Astrocyte of the spinal cord (primary cell): ENCODE results near the gene ZNF892.

Experiments
- DNase-seq: peaks from one replicate; pipeline ENCODE4 v3.0.0; 2011; ENCODE audit warnings: low read depth, low spot score
- H3K4me3 ChIP-seq: 2 replicates; pipeline ENCODE4 v1.5.1; 2011; ENCODE audit warnings: low read depth, mild to moderate bottlenecking, low read length, moderate library complexity
- in situ Hi-C: cut with HindIII; loops from 2 replicates; pipeline ENCODE4 v1.10.0; 2017; ENCODE audit warnings: low sequenced_read_pairs
- TF ChIP-seq, protein P1 (sequence below): IDR thresholded peaks from 2 replicates; pipeline ENCODE4 v1.5.1; 2012; ENCODE audit warnings: low read depth, mild to moderate bottlenecking, low read length, inconsistent platforms

Gene ZNF892

GRCh38 chr2:95215018-95215612 lies 7.8 kb downstream of the ZNF892 start:
- DNase-seq = no peak
- TF ChIP-seq, protein P1, sequence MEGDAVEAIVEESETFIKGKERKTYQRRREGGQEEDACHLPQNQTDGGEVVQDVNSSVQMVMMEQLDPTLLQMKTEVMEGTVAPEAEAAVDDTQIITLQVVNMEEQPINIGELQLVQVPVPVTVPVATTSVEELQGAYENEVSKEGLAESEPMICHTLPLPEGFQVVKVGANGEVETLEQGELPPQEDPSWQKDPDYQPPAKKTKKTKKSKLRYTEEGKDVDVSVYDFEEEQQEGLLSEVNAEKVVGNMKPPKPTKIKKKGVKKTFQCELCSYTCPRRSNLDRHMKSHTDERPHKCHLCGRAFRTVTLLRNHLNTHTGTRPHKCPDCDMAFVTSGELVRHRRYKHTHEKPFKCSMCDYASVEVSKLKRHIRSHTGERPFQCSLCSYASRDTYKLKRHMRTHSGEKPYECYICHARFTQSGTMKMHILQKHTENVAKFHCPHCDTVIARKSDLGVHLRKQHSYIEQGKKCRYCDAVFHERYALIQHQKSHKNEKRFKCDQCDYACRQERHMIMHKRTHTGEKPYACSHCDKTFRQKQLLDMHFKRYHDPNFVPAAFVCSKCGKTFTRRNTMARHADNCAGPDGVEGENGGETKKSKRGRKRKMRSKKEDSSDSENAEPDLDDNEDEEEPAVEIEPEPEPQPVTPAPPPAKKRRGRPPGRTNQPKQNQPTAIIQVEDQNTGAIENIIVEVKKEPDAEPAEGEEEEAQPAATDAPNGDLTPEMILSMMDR = no peak
- H3K4me3 ChIP-seq = no peak overlapping the region
- in situ Hi-C loops = no loop called here

DNA sequence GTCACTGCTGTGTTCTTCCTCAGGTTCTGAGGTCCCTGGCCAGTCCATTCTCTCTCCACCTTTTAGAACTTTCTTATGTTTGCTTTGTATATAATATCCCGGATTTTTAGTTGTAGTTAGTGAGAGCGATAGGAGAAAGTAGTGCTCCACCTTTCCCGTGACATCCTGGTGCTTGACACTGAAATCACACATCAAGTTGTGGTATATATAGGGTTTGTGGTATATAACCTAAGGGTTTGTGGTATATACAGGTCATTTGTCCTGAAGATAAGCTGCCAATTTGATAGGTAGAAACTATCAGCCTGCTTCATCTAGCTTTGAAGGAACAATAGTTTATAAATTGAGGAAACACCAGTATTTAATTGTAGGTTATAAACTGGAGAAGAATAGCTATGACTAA lies 13.1 kb downstream of the ZNF892 start:
- in situ Hi-C loops = no loop called here
- H3K4me3 ChIP-seq = no peak overlapping the region
- no peak for DNase-seq
- TF ChIP-seq, protein P1 = no peak

DNA sequence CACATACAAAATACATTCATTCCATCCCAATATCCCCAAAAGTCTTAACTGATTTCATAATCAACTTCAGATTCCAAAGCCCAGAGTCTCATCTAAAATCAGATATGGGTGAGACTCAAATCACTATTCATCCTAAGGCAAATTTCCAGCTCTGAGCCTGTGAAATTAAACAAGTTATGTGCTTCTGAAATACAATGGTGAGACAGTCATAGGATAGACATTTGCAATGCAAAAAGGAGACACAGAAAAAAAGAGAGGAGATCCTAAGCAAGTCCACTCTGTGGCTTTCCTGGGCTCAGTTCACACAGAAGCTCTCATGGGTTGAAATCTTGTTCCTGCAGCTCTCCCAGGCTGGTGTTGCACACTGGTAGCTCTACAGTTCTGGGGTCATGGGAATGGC lies 18.3 kb downstream of the ZNF892 start:
- no peak overlapping the region for H3K4me3 ChIP-seq
- no peak for DNase-seq
- in situ Hi-C loops = no loop called here
- TF ChIP-seq, protein P1 = no peak

- TF ChIP-seq, protein P1 = peak; percentile 84
- no peak overlapping the region for H3K4me3 ChIP-seq
- in situ Hi-C loops = no loop called here
- peak; percentile 78 for DNase-seq
Measured at GRCh38 chr2:95231723-95232122, 24.4 kb downstream of the ZNF892 start.

- H3K4me3 ChIP-seq = no peak overlapping the region
- TF ChIP-seq, protein P1 = no peak
- no peak for DNase-seq
- in situ Hi-C loops = no loop called here
Measured at GRCh38 chr2:95232232-95232631, 24.9 kb downstream of the ZNF892 start.

DNA sequence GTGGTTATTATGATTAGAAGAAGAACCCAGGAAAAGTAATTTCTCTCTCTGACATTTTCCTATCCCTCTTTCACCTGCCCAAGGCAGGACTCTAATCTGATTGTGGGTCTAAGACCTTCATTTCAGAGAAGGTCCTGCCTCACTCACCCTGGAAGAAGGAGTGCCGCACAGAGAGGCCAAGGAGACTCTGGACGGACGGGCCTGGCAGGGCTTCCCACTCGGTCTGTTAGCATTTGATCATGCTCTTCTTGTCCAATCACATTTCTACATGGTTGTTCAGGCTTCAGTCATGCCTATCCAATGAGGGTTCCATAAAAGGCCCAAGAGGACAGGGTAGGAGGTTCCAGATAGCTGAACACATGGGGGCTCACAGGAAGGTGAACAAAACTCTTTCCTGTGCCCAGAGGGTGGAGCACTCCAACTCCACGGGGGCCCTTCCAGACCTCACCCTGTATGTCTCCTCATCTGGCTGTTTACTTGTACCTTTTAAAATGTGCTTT lies 27.0 kb downstream of the ZNF892 start:
- DNase-seq = no peak
- in situ Hi-C loops = no loop called here
- TF ChIP-seq, protein P1 = no peak
- H3K4me3 ChIP-seq = no peak overlapping the region
